Cardiac muscle cell (in vitro differentiated cells and primary cell): ENCODE data around the gene TTLL5. TPM values are rescaled to one million over a fixed set of nuclear protein-coding genes. Genes with fewer than 3 reads are reported as not detected.

Experiments used
- DNase-seq, 2 donors: peaks; one replicate each; pipeline versions ENCODE4 v3.0.0 to v3.0.0-alpha.2; 2010 to 2017; ENCODE audit warnings: low read depth in 1 of 2, low spot score in 1 of 2
- H3K27ac ChIP-seq: fragments of 200-600 bp; sonication (generic); 2 replicates; pipeline ENCODE4 v1.5.1; 2016
- H3K27me3 ChIP-seq: fragments of 200-600 bp; sonication (generic); 2 replicates; pipeline ENCODE4 v1.6.0; 2016; ENCODE audit warnings: control low read depth
- H3K36me3 ChIP-seq: fragments of 200-600 bp; sonication (generic); 2 replicates; pipeline ENCODE4 v1.5.1; 2016; ENCODE audit warnings: control low read depth
- H3K4me1 ChIP-seq: fragments of 200-600 bp; sonication (generic); 2 replicates; pipeline ENCODE4 v1.8.1; 2017; ENCODE audit warnings: low read depth, mild to moderate bottlenecking, mixed run types
- H3K4me3 ChIP-seq: fragments of 200-600 bp; sonication (generic); 2 replicates; pipeline ENCODE4 v1.5.1; 2016; ENCODE audit warnings: mild to moderate bottlenecking
- H3K9me3 ChIP-seq: fragments of 200-600 bp; sonication (generic); 2 replicates; pipeline ENCODE4 v1.5.1; 2017; ENCODE audit warnings: low read depth, mild to moderate bottlenecking, control low read depth
- CTCF ChIP-seq: IDR thresholded peaks from 2 replicates; pipeline ENCODE4 v1.5.1; 2012; ENCODE audit warnings: low read depth, mild to moderate bottlenecking, low read length
- polyA plus RNA-seq: library from polyadenylated mRNA; unstranded; fragments of >200 nt; fragmentation: Nextera tagmentation; extraction: Ambion mirVana; gene quantifications from 2 replicates; pipeline ENCODE4 v1.2.1, GENCODE V29; 2016
- total RNA-seq: library from RNA; depleted of rRNA; stranded (reverse); fragments of >200 nt; gene quantifications from 2 replicates; pipeline ENCODE4 v1.2.3, GENCODE V29; 2016

TTLL5 gene
- total and polyA plus RNA-seq, 2 experiments from 2014 or later, result 24.1 to 28.4 TPM

- TF ChIP-seq CTCF, result no peak
- Histone ChIP-seq H3K27ac (no peak overlapping the region), H3K4me3 (no peak overlapping the region)
Measured at GRCh38 chr14:75630695-75631452, 30.2 kb upstream of the TTLL5 start.

GRCh38 chr14:75631453-75631831 lies 29.6 kb upstream of the TTLL5 start:
- H3K4me3 ChIP-seq, result no peak overlapping the region
- H3K36me3 ChIP-seq, result no peaks in the 10 kb centered on the region
- no peaks in the 10 kb centered on the region for H3K4me1 ChIP-seq
- H3K9me3 ChIP-seq, result no peaks in the 10 kb centered on the region
- H3K27me3 ChIP-seq, result no peaks in the 10 kb centered on the region
- no peak overlapping the region for H3K27ac ChIP-seq
- no peak for DNase-seq
- no peak for TF ChIP-seq CTCF

More at GRCh38 chr14:75630695-75631452, 30.2 kb upstream of the TTLL5 start:
- no peaks in the 10 kb centered on the region for H3K36me3 ChIP-seq
- DNase-seq, result no peak
- no peaks in the 10 kb centered on the region for H3K9me3 ChIP-seq
- H3K27me3 ChIP-seq, result no peaks in the 10 kb centered on the region
- H3K4me1 ChIP-seq, result no peaks in the 10 kb centered on the region

- H3K27me3 ChIP-seq, result no peaks in the 10 kb centered on the region
Measured at GRCh38 chr14:75634848-75635247, 26.2 kb upstream of the TTLL5 start.

GRCh38 chr14:75636100-75636692 lies 24.9 kb upstream of the TTLL5 start:
- Histone ChIP-seq H3K4me3 (no peak overlapping the region), H3K9me3 (no peaks in the 10 kb centered on the region), H3K36me3 (no peaks in the 10 kb centered on the region), H3K27me3 (no peaks in the 10 kb centered on the region), H3K27ac (no peak overlapping the region), H3K4me1 (no peaks in the 10 kb centered on the region)
- no peak for TF ChIP-seq CTCF
- peak in 1 of 2 donors; percentile 70 for DNase-seq

More at GRCh38 chr14:75634848-75635247, 26.2 kb upstream of the TTLL5 start:
- no peaks in the 10 kb centered on the region for H3K36me3 ChIP-seq
- TF ChIP-seq CTCF, result no peak
- H3K4me3 ChIP-seq, result no peak overlapping the region
- H3K27ac ChIP-seq, result no peak overlapping the region
- DNase-seq, result no peak
- H3K4me1 ChIP-seq, result no peaks in the 10 kb centered on the region
- H3K9me3 ChIP-seq, result no peaks in the 10 kb centered on the region

GRCh38 chr14:75640876-75641275 lies 20.2 kb upstream of the TTLL5 start:
- H3K9me3 ChIP-seq, result no peaks in the 10 kb centered on the region
- H3K4me3 ChIP-seq, result no peak overlapping the region
- H3K4me1 ChIP-seq, result no peaks in the 10 kb centered on the region
- no peak for TF ChIP-seq CTCF
- no peaks in the 10 kb centered on the region for H3K27me3 ChIP-seq
- DNase-seq, result no peak
- H3K36me3 ChIP-seq, result no peaks in the 10 kb centered on the region
- H3K27ac ChIP-seq, result no peak overlapping the region
